Measurements from ENCODE around the gene NAV2. TPM values are rescaled to one million over a fixed set of nuclear protein-coding genes. Genes with fewer than 3 reads are reported as not detected.

The NAV2 gene
- total RNA-seq, 1 donor = 11.2 TPM

DNA sequence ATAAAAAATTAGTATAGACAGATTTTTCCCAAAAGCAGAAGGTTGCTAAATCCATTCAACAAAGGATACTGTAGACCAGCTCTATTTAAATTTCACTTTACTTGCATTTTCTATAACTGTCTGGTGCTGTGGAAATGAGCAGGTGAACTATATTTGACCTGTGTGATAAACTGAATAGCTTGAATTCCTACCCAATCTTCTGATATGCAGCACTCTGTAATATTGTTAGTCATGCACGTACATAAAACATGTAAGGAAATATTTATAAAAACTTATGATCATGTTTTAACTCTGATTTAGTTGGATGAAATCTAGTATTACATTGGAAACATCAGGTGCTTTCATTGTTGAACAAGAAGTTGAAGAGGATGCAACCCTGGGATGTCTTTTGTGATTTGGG, 234.0 kb downstream of the NAV2 start:
- DNase-seq (ENCODE audit: low read depth) = no peak
- no peak overlapping the region for H3K4me3 ChIP-seq (ENCODE audit: low read depth, low read length)
- TF ChIP-seq, protein P1, sequence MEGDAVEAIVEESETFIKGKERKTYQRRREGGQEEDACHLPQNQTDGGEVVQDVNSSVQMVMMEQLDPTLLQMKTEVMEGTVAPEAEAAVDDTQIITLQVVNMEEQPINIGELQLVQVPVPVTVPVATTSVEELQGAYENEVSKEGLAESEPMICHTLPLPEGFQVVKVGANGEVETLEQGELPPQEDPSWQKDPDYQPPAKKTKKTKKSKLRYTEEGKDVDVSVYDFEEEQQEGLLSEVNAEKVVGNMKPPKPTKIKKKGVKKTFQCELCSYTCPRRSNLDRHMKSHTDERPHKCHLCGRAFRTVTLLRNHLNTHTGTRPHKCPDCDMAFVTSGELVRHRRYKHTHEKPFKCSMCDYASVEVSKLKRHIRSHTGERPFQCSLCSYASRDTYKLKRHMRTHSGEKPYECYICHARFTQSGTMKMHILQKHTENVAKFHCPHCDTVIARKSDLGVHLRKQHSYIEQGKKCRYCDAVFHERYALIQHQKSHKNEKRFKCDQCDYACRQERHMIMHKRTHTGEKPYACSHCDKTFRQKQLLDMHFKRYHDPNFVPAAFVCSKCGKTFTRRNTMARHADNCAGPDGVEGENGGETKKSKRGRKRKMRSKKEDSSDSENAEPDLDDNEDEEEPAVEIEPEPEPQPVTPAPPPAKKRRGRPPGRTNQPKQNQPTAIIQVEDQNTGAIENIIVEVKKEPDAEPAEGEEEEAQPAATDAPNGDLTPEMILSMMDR (IDR thresholded peaks at IDR 0.05; ENCODE audit: insufficient read depth, low read depth, low read length) = no peak

DNA sequence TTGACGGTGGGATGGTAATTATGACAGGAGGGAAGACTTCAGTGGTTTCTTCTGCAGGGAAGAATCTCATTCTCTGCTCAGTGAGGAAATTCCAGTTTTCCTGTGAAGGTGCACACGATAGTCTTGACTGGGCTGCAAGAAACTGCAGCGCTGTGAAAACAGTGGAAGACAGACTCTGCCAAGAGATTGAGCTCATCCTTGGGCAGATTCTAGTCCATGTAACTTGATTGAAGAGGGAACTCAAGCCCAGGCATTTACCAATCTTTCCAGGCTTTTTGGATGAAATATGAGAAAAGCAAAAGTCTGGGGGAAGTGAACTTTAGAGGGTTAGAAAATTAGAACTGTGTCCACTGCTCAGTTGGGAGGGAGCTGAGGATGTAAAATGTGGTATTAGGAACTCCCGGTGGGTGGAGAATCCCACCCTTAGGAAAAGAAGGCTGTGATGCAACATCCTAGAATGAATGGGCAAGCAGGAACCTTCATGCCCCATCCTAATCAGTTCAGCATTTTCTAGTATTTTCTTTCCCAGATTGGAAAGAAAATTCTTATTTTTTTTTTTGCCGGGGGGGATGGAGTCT, 235.0 kb downstream of the NAV2 start:
- DNase-seq (ENCODE audit: low read depth) = no peak
- TF ChIP-seq, protein P1 (IDR thresholded peaks at IDR 0.05; ENCODE audit: insufficient read depth, low read depth, low read length) = no peak
- H3K4me3 ChIP-seq (ENCODE audit: low read depth, low read length) = no peak overlapping the region

DNA sequence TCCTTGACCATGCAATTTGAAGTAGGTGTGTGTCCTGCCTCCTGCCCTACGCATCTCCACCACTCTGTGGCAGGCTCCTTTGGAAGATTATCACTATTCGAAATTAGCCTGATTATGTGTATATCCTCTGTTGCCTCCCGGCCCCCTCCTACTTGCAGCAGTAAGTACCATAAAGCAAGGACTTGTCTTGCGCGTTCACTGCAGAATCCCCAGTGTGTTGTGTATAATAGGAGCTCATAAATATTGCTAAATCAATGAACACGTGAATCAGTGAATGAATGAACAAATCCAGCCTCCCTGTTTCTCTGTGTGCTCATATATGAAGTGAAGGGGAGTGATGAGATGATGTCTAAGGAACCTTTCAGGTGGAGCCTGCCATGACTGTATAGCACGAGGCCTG, 237.0 kb downstream of the NAV2 start:
- no peak overlapping the region for H3K4me3 ChIP-seq (ENCODE audit: low read depth, low read length)
- DNase-seq (ENCODE audit: low read depth) = no peak
- TF ChIP-seq, protein P1 (IDR thresholded peaks at IDR 0.05; ENCODE audit: insufficient read depth, low read depth, low read length) = no peak

DNA sequence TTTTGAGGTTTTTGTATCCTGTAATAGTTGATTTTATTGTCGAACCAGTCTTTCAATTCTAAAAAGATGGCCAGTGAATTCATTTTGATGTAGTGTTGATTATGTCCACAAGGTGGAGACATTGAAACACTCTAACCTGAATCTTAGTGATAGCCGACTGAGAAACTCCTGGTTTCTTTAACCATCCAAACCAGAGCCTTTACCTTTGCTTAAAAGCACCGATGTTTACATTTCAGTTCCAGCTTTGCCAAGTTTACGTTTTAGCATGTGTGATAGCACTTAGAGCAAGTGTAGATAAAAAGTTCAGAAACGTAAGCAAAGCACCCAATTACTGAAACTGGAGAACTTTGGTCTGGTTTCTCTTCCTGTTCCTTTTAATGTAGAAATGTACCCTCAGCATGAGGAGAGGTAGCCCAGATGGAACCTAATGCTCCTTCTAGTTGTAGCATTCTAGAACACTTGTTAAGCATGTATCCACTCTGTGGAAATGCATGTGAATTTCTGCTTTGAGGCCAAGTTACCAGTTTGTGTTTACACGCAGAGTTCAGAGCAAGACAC, 239.0 kb downstream of the NAV2 start:
- DNase-seq (ENCODE audit: low read depth) = peak; percentile 68
- TF ChIP-seq, protein P1 (IDR thresholded peaks at IDR 0.05; ENCODE audit: insufficient read depth, low read depth, low read length) = peak; percentile 63
- no peak overlapping the region for H3K4me3 ChIP-seq (ENCODE audit: low read depth, low read length)

DNA sequence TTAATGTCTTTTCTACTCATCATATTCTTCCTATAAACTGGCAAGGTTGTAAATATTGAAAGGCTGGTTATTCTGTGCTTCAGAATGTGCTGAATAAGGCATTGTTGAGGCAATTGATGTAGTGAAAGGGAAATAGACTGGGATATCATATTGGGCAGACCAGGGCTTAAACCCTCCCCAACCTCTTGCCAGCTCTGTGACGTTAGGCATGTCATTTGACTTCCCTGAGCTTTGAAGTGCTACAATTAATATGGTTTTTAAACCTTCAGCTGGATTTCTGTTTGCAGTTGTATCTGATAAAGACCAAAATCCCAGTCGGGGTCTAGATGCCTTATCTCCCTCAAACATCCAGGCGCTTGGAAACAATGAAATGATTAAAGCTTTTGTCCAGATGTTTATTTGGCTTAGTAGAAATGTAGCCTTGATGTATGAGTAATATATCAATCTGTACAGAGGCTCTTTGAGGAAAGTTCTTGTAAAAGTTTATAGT, 239.5 kb downstream of the NAV2 start:
- DNase-seq (ENCODE audit: low read depth) = peak; percentile 34
- no peak overlapping the region for H3K4me3 ChIP-seq (ENCODE audit: low read depth, low read length)
- TF ChIP-seq, protein P1 (IDR thresholded peaks at IDR 0.05; ENCODE audit: insufficient read depth, low read depth, low read length) = no peak

DNA sequence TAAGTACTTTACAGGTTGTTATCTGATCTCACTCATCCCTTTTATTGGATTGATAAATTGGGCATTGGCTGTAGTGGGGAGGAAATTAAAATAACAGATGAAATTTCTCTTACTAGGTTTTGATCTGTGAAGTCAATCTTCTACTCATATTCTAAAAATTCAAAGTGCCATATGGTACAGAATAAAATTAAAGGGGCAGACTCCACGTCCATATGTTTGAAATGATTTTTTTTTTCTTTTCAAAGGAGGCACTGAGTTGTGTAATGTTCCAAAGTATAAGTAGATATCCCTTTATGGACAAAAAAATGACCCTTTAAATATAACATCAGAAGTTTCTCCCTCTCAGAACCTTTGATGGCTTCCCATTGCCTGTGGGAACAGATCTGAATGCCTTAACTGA, 240.3 kb downstream of the NAV2 start:
- H3K4me3 ChIP-seq (ENCODE audit: low read depth, low read length) = no peak overlapping the region
- TF ChIP-seq, protein P1 (IDR thresholded peaks at IDR 0.05; ENCODE audit: insufficient read depth, low read depth, low read length) = no peak
- no peak for DNase-seq (ENCODE audit: low read depth)

DNA sequence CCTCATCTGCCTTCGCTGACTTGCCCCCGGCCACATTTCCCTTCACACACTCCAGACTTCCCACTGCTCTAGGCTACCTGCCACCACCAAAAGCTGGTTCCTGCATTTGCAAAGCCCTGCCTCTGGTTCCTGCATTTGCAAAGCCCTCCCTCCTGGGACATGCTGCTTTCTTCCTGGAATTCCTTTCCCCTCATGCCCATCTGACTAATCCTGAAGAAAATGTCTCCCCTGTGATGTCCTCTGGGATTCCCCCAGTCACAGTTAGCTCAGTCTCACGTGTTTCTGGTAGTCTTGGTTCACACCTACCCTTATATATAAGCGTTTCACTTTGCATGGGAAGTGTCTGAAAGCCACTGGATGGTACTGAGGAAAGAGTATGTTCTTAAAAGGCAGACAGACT, 240.7 kb downstream of the NAV2 start:
- DNase-seq (ENCODE audit: low read depth) = peak; percentile 34
- H3K4me3 ChIP-seq (ENCODE audit: low read depth, low read length) = no peak overlapping the region
- TF ChIP-seq, protein P1 (IDR thresholded peaks at IDR 0.05; ENCODE audit: insufficient read depth, low read depth, low read length) = no peak

All from fibroblast of villous mesenchyme (primary cell).